HEK293 (cell line): ENCODE measurements around the gene GPR132.

Source experiments
- CTCF ChIA-PET: fragments of 350-600 bp; formaldehyde crosslinking; extraction: SDS; loops from one replicate; lab custom pipeline; 2021; ENCODE audit warnings: antibody characterized with exemption; lab: Yijun Ruan, JAX
- POLR2A ChIA-PET: fragments of 300-600 bp; formaldehyde crosslinking; extraction: SDS; loops from one replicate; lab custom pipeline; 2020; ENCODE audit warnings: antibody characterized with exemption, inconsistent platforms; lab: Yijun Ruan, JAX
- H3K27ac ChIP-seq: fragments of 200-500 bp; sonication (Bioruptor generic); 2 replicates; pipeline ENCODE4 v1.5.1; 2014; ENCODE audit warnings: low read depth, low read length, control low read depth, inconsistent platforms; ENCODE audit errors: extremely low read depth
- H3K36me3 ChIP-seq, 2 experiments: fragments of 200-500 bp in 1 of 2; sonication (Bioruptor generic) in 1 of 2; 1 replicate in 1 of 2; 2 replicates in 1 of 2; pipeline ENCODE4 v1.5.1; 2014 to 2017; ENCODE audit warnings: inconsistent platforms in 2 of 2, low read length in 2 of 2; ENCODE audit not compliant: control insufficient read depth in 2 of 2, insufficient read depth in 1 of 2
- H3K4me1 ChIP-seq: fragments of 200-500 bp; sonication (Bioruptor generic); 2 replicates; pipeline ENCODE4 v1.5.1; 2014; ENCODE audit warnings: mild to moderate bottlenecking, low read length, inconsistent platforms; ENCODE audit not compliant: control insufficient read depth, insufficient read depth
- H3K4me3 ChIP-seq: 2 replicates; pipeline ENCODE4 v1.5.1; 2011; ENCODE audit warnings: low read depth, mild to moderate bottlenecking, control low read depth, low read length, moderate library complexity
- H3K9me3 ChIP-seq: fragments of 200-500 bp; sonication (Bioruptor generic); 2 replicates; pipeline ENCODE4 v1.5.1; 2014; ENCODE audit warnings: low read depth, low read length, inconsistent platforms; ENCODE audit not compliant: control insufficient read depth, insufficient read depth
- FEZF1 ChIP-seq: fragments of 450-650 bp; formaldehyde crosslinking; IDR thresholded peaks from 2 replicates; pipeline ENCODE4 v1.5.1; 2016; ENCODE audit warnings: missing biosample characterization, missing genetic modification characterization
- GLIS2 ChIP-seq: fragments of 450-650 bp; formaldehyde crosslinking; IDR thresholded peaks from 2 replicates; pipeline ENCODE4 v1.5.1; 2016; ENCODE audit warnings: missing biosample characterization, missing genetic modification characterization
- KLF1 ChIP-seq: fragments of 450-650 bp; formaldehyde crosslinking; IDR thresholded peaks from 2 replicates; pipeline ENCODE4 v1.5.1; 2016; ENCODE audit warnings: missing biosample characterization, missing genetic modification characterization
- KLF10 ChIP-seq: fragments of 450-650 bp; IDR thresholded peaks from 2 replicates; pipeline ENCODE4 v1.5.1; 2018; ENCODE audit warnings: missing biosample characterization, mild to moderate bottlenecking, missing genetic modification characterization
- KLF16 ChIP-seq: fragments of 450-650 bp; formaldehyde crosslinking; IDR thresholded peaks from 2 replicates; pipeline ENCODE4 v1.5.1; 2017; ENCODE audit warnings: missing biosample characterization, missing genetic modification characterization
- KLF8 ChIP-seq: fragments of 450-650 bp; formaldehyde crosslinking; IDR thresholded peaks from 2 replicates; pipeline ENCODE4 v1.5.1; 2016; ENCODE audit warnings: missing biosample characterization, missing genetic modification characterization
- KLF9 ChIP-seq: fragments of 450-650 bp; formaldehyde crosslinking; IDR thresholded peaks from 2 replicates; pipeline ENCODE4 v1.5.1; 2016; ENCODE audit warnings: missing biosample characterization, missing genetic modification characterization, low read depth
- PATZ1 ChIP-seq: fragments of 450-650 bp; formaldehyde crosslinking; IDR thresholded peaks from 2 replicates; pipeline ENCODE4 v1.5.1; 2016; ENCODE audit warnings: missing biosample characterization, missing genetic modification characterization
- SP2 ChIP-seq: fragments of 450-650 bp; formaldehyde crosslinking; IDR thresholded peaks from 2 replicates; pipeline ENCODE4 v1.5.1; 2016; ENCODE audit warnings: missing biosample characterization, missing genetic modification characterization
- SP3 ChIP-seq: fragments of 450-650 bp; formaldehyde crosslinking; IDR thresholded peaks from 2 replicates; pipeline ENCODE4 v1.5.1; 2016; ENCODE audit warnings: missing biosample characterization, missing genetic modification characterization
- SP7 ChIP-seq: fragments of 450-650 bp; formaldehyde crosslinking; IDR thresholded peaks from 2 replicates; pipeline ENCODE4 v1.5.1; 2016; ENCODE audit warnings: missing biosample characterization, missing genetic modification characterization
- WT1 ChIP-seq: fragments of 450-650 bp; formaldehyde crosslinking; IDR thresholded peaks from 2 replicates; pipeline ENCODE4 v1.5.1; 2016; ENCODE audit warnings: missing biosample characterization, missing genetic modification characterization
- ZBTB20 ChIP-seq: fragments of 450-650 bp; formaldehyde crosslinking; IDR thresholded peaks from 2 replicates; pipeline ENCODE4 v1.5.1; 2016; ENCODE audit warnings: missing biosample characterization, missing genetic modification characterization
- ZBTB26 ChIP-seq: fragments of 450-650 bp; formaldehyde crosslinking; optimal IDR thresholded peaks from 2 replicates; pipeline ENCODE3; 2016; ENCODE audit warnings: missing biosample characterization, mild to moderate bottlenecking, missing genetic modification characterization
- ZEB2 ChIP-seq: fragments of 450-650 bp; formaldehyde crosslinking; IDR thresholded peaks from 2 replicates; pipeline ENCODE4 v1.5.1; 2016; ENCODE audit warnings: missing biosample characterization, missing genetic modification characterization
- ZFHX2 ChIP-seq: fragments of 450-650 bp; formaldehyde crosslinking; conservative IDR thresholded peaks from 2 replicates; pipeline ENCODE4 v1.5.1; 2016; ENCODE audit warnings: missing biosample characterization, missing genetic modification characterization
- ZFP37 ChIP-seq: fragments of 450-650 bp; formaldehyde crosslinking; IDR thresholded peaks from 2 replicates; pipeline ENCODE4 v1.5.1; 2016; ENCODE audit warnings: missing biosample characterization, missing genetic modification characterization
- ZNF10 ChIP-seq: fragments of 450-650 bp; formaldehyde crosslinking; IDR thresholded peaks from 2 replicates; pipeline ENCODE4 v1.5.1; 2017; ENCODE audit warnings: missing biosample characterization, missing genetic modification characterization
- ZNF112 ChIP-seq: fragments of 450-650 bp; formaldehyde crosslinking; IDR thresholded peaks from 2 replicates; pipeline ENCODE4 v1.5.0; 2017; ENCODE audit warnings: missing biosample characterization, missing genetic modification characterization
- ZNF280D ChIP-seq: fragments of 450-650 bp; formaldehyde crosslinking; IDR thresholded peaks from 2 replicates; pipeline ENCODE4 v1.5.1; 2016; ENCODE audit warnings: missing biosample characterization, missing genetic modification characterization
- ZNF366 ChIP-seq: fragments of 450-650 bp; formaldehyde crosslinking; conservative IDR thresholded peaks from 2 replicates; pipeline ENCODE4 v1.5.1; 2016; ENCODE audit warnings: missing biosample characterization, missing genetic modification characterization
- ZNF398 ChIP-seq: fragments of 450-650 bp; formaldehyde crosslinking; IDR thresholded peaks from 2 replicates; pipeline ENCODE4 v1.5.1; 2017; ENCODE audit warnings: missing biosample characterization, missing genetic modification characterization
- ZNF423 ChIP-seq: fragments of 450-650 bp; formaldehyde crosslinking; IDR thresholded peaks from 2 replicates; pipeline ENCODE4 v1.5.1; 2016; ENCODE audit warnings: missing biosample characterization, missing genetic modification characterization
- ZNF488 ChIP-seq: fragments of 450-650 bp; formaldehyde crosslinking; IDR thresholded peaks from 2 replicates; pipeline ENCODE4 v1.5.1; 2016; ENCODE audit warnings: missing biosample characterization, missing genetic modification characterization
- ZNF561 ChIP-seq: fragments of 450-650 bp; IDR thresholded peaks from 2 replicates; pipeline ENCODE4 v1.5.1; 2018; ENCODE audit warnings: missing biosample characterization, missing genetic modification characterization, borderline replicate concordance
- ZNF600 ChIP-seq: fragments of 450-650 bp; formaldehyde crosslinking; IDR thresholded peaks from 2 replicates; pipeline ENCODE4 v1.5.1; 2016; ENCODE audit warnings: missing biosample characterization, missing genetic modification characterization
- ZNF623 ChIP-seq: fragments of 450-650 bp; formaldehyde crosslinking; IDR thresholded peaks from 2 replicates; pipeline ENCODE4 v1.5.1; 2016; ENCODE audit warnings: missing biosample characterization, missing genetic modification characterization
- ZNF707 ChIP-seq: fragments of 450-650 bp; formaldehyde crosslinking; IDR thresholded peaks from 2 replicates; pipeline ENCODE4 v1.5.1; 2016; ENCODE audit warnings: missing biosample characterization, missing genetic modification characterization
- ZSCAN30 ChIP-seq: fragments of 450-650 bp; IDR thresholded peaks from 2 replicates; pipeline ENCODE4 v1.5.1; 2018; ENCODE audit warnings: missing biosample characterization, mild to moderate bottlenecking, missing genetic modification characterization, moderate library complexity

GPR132 gene

GRCh38 chr14:105087963-105088811 is 23.0 kb upstream of the GPR132 start:
- Histone ChIP-seq H3K27ac (no peak overlapping the region), H3K36me3 (no peaks in the 10 kb centered on the region), H3K4me3 (no peak overlapping the region), H3K9me3 (no peaks in the 10 kb centered on the region), H3K4me1 (peaks cover 5% of the 10 kb centered on the region; the same call in 1 of the 2 replicates)
- ChIA-PET CTCF (interaction anchor here (0.6 to 2.9 kb wide), 7 partner anchors 20 to 212 kb away, joined by 3 to 8 read pairs (median 5); no protein-coding TSS in a partner anchor), POLR2A (no interaction called here)
- TF ChIP-seq ZNF366 (tag by site-specific recombination): 0 out of 2 replicates have a peak, but pooled peaks have one; percentile 17
- TF ChIP-seq ZNF600 (tag by site-specific recombination): peak; percentile 75; the same call in 1 of the 2 replicates
- TF ChIP-seq ZNF561 (tag by site-specific recombination): 0 out of 2 replicates have a peak, but pooled peaks have one; percentile 32
- TF ChIP-seq SP7 (tag by site-specific recombination): peak; percentile 75; the same call in 1 of the 2 replicates
- peak; percentile 41 for TF ChIP-seq ZEB2 (tag by site-specific recombination)
- peak; percentile 66 for TF ChIP-seq SP2 (tag by site-specific recombination)
- no peak for TF ChIP-seq ZFP37 (tag by site-specific recombination)
- TF ChIP-seq GLIS2 (tag by site-specific recombination): peak; percentile 83
- 0 out of 2 replicates have a peak, but pooled peaks have one; percentile 21 for TF ChIP-seq KLF16 (tag by site-specific recombination)
- no peak for TF ChIP-seq ZNF488 (tag by site-specific recombination)
- TF ChIP-seq WT1 (tag by site-specific recombination): peak; percentile 44; the same call in 1 of the 2 replicates
- peak; percentile 42 for TF ChIP-seq ZBTB26 (tag by site-specific recombination)
- TF ChIP-seq PATZ1 (tag by site-specific recombination): peak; percentile 78
- 0 out of 2 replicates have a peak, but pooled peaks have one; percentile 4 for TF ChIP-seq ZNF280D (tag by site-specific recombination)
- peak; percentile 41 for TF ChIP-seq ZNF623 (tag by site-specific recombination)
- no peak for TF ChIP-seq ZSCAN30
- peak; percentile 79 for TF ChIP-seq ZNF398 (tag by site-specific recombination)
- peak; percentile 71 for TF ChIP-seq KLF9
- peak; percentile 93 for TF ChIP-seq ZFHX2 (tag by site-specific recombination)
- peak; percentile 33; the same call in 1 of the 2 replicates for TF ChIP-seq KLF10 (tag by site-specific recombination)
- TF ChIP-seq FEZF1 (tag by site-specific recombination): no peak
- TF ChIP-seq SP3 (tag by site-specific recombination): peak; percentile 77
- TF ChIP-seq ZNF112 (tag by site-specific recombination): no peak
- TF ChIP-seq ZNF707 (tag by site-specific recombination): no peak
- no peak for TF ChIP-seq ZNF10
- TF ChIP-seq ZBTB20 (tag by site-specific recombination): peak; percentile 94
- TF ChIP-seq KLF8 (tag by site-specific recombination): peak; percentile 44; the same call in 1 of the 2 replicates
- peak; percentile 17 for TF ChIP-seq ZNF423 (tag by site-specific recombination)
- TF ChIP-seq KLF1 (tag by site-specific recombination): peak; percentile 91
